ENCODE results near the gene CCNL1.

CCNL1 gene

DNA sequence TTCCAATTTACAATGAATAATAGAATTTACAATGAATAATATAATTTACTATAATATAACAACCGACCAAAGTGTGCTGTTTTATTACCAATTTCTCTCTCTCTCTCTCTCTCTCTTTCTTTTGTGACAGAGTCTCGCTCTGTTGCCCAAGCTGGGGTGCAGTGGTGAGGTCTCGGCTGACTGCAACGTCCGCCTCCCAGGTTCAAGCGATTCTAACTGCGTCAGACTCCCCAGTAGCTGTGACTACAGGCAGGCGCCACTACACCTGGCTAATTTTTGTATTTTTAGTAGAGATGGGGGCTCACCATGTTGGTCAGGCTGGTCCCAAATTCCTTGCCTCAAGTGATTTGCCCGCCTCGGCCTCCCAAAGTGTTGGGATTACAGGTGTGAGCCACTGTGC lies 17.0 kb upstream of the CCNL1 start:
- Histone ChIP-seq H4K20me1 (ENCODE audit: insufficient read depth, low read length) (no peaks in the 10 kb centered on the region), H3K27ac (ENCODE audit: low read length) (no peak overlapping the region), H3F3A (ENCODE audit: insufficient read depth, low read length) (peaks cover 21% of the 10 kb centered on the region), H3K36me3 (replicated peaks; ENCODE audit: insufficient read depth, low read length) (no peaks in the 10 kb centered on the region), H3K9ac (ENCODE audit: low read length) (no peak overlapping the region), H3K27me3 (replicated peaks; ENCODE audit: insufficient read depth, low read length) (no peaks in the 10 kb centered on the region), H3K9me2 (replicated peaks; ENCODE audit: insufficient read depth, low read length) (no peaks in the 10 kb centered on the region), H3K4me3 (ENCODE audit: low read length) (no peak overlapping the region), H3K4me2 (ENCODE audit: low read depth, low read length) (no peak overlapping the region), H3K79me2 (ENCODE audit: low read length) (0 out of 2 replicates have a peak, but pooled peaks cover 4% of the 10 kb centered on the region), H3K4me1 (ENCODE audit: low read length) (peaks cover 7% of the 10 kb centered on the region), H3K9me3 (replicated peaks; ENCODE audit: insufficient read depth, low read length) (no peaks in the 10 kb centered on the region), H2AFZ (ENCODE audit: low read length) (no peak overlapping the region)
- TF ChIP-seq EZH2 (optimal IDR thresholded peaks at IDR 0.05; ENCODE audit: low read depth, low read length) = no peak
- TF ChIP-seq, protein P1, sequence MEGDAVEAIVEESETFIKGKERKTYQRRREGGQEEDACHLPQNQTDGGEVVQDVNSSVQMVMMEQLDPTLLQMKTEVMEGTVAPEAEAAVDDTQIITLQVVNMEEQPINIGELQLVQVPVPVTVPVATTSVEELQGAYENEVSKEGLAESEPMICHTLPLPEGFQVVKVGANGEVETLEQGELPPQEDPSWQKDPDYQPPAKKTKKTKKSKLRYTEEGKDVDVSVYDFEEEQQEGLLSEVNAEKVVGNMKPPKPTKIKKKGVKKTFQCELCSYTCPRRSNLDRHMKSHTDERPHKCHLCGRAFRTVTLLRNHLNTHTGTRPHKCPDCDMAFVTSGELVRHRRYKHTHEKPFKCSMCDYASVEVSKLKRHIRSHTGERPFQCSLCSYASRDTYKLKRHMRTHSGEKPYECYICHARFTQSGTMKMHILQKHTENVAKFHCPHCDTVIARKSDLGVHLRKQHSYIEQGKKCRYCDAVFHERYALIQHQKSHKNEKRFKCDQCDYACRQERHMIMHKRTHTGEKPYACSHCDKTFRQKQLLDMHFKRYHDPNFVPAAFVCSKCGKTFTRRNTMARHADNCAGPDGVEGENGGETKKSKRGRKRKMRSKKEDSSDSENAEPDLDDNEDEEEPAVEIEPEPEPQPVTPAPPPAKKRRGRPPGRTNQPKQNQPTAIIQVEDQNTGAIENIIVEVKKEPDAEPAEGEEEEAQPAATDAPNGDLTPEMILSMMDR (IDR thresholded peaks at IDR 0.05; ENCODE audit: low read length) = no peak
- no peak for TF ChIP-seq EZH2phosphoT487 (IDR thresholded peaks at IDR 0.05; ENCODE audit: low read length)
- DNase-seq = no peak

DNA sequence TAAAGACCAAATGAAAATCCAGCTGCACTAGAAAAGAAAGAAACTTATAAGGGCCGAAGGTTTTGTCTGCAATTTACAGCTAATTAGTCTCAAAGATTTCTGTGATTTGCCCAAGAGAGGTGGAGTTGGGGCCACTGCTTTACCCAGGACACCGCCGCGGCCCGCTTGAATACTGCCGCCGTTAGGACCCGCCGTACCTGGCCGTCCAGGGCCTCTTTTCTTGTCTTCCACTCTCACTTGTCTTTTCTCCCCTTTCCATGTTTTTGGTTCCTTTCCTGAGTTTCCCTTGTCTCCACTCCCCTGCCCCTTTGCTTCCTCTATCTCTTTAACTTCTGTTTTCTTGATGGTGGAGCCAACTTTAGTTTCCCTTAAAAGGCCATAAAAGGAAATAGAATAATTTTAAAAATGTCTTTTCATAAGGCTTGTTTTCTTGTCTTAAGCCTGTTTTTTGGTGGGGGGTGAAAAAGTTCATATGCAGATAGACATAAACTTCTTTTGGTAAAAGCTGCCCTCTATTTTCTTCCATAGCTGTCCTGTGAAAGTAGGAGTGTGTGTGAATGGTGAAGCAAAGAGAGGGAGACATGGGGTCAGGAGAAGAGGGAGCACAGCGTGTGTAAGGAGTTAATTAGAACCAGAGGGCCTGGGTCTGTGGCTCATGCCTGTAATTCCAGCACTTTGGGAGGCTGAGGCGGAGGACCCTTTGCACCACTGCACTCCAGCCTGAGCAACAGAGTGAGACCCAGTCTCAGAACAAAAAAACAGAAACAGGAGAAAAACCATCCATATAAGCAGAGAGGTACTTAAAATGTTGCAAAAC lies 16.0 kb upstream of the CCNL1 start:
- DNase-seq = peak; percentile 21

DNA sequence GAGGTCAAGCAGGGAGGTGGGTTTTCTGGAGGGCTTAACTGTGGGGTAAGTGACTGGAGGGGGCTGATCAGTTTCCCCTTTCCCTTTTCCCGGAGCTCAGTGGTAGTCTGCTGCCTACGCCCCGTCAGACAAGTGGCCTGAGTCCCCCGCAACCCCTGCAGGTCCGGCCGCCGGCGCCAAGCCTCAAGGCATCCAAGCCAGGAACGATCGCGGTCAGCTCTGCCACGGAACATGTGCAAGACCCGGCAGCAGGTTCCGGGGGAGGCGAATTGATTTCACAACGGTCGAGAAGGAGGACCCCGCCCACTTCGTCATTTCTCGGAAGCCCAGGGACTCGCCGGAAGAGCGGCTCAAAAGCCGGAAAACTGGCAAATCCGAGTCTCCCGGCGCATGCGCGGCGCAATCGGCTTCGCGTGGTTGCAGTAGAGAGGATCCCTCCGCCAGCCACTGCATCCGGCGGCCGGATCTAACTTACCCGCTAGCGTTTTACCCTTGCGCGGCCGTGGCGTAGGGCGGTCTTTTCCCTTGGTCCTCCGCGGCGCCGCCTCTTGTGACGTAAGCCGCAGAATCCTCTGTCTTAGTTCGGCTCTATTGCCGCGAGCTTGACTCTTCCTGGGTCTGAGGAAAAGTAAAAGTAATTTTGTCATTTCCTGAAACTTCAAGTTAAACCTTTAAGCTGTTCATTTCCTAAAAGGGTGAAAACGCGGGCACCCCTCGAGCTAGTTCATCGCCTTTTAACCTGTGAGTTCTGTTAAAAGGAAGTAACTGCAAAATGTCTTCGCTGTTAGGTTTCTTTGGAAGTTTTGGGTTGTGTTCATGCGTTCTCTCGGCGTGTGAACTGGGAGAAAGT lies 14.9 kb upstream of the CCNL1 start:
- peak overlapping the region; percentile 72 for H3K4me3 ChIP-seq (ENCODE audit: low read length)
- H4K20me1 ChIP-seq (ENCODE audit: insufficient read depth, low read length) = no peaks in the 10 kb centered on the region
- peaks cover 21% of the 10 kb centered on the region for H3F3A ChIP-seq (ENCODE audit: insufficient read depth, low read length)
- DNase-seq = peak; percentile 100
- H3K4me1 ChIP-seq (ENCODE audit: low read length) = peaks cover 7% of the 10 kb centered on the region
- no peaks in the 10 kb centered on the region for H3K36me3 ChIP-seq (replicated peaks; ENCODE audit: insufficient read depth, low read length)
- H3K27ac ChIP-seq (ENCODE audit: low read length) = peak overlapping the region; percentile 89
- H3K4me2 ChIP-seq (ENCODE audit: low read depth, low read length) = peak overlapping the region; percentile 90
- no peaks in the 10 kb centered on the region for H3K9me2 ChIP-seq (replicated peaks; ENCODE audit: insufficient read depth, low read length)
- H2AFZ ChIP-seq (ENCODE audit: low read length) = peak overlapping the region; percentile 89
- H3K9me3 ChIP-seq (replicated peaks; ENCODE audit: insufficient read depth, low read length) = no peaks in the 10 kb centered on the region
- TF ChIP-seq, protein P1 (IDR thresholded peaks at IDR 0.05; ENCODE audit: low read length) = no peak
- no peak for TF ChIP-seq EZH2phosphoT487 (IDR thresholded peaks at IDR 0.05; ENCODE audit: low read length)
- no peak for TF ChIP-seq EZH2 (optimal IDR thresholded peaks at IDR 0.05; ENCODE audit: low read depth, low read length)
- H3K27me3 ChIP-seq (replicated peaks; ENCODE audit: insufficient read depth, low read length) = no peaks in the 10 kb centered on the region
- H3K9ac ChIP-seq (ENCODE audit: low read length) = peak overlapping the region; percentile 82
- 0 out of 2 replicates have a peak, but pooled peaks cover 4% of the 10 kb centered on the region for H3K79me2 ChIP-seq (ENCODE audit: low read length)

More for the DNA sequence above, 16.0 kb upstream of the CCNL1 start:
- peak overlapping the region; percentile 79 for H3K4me2 ChIP-seq (ENCODE audit: low read depth, low read length)
- no peaks in the 10 kb centered on the region for H3K27me3 ChIP-seq (replicated peaks; ENCODE audit: insufficient read depth, low read length)
- H3K36me3 ChIP-seq (replicated peaks; ENCODE audit: insufficient read depth, low read length) = no peaks in the 10 kb centered on the region
- peak overlapping the region; percentile 69; the same call in 1 of the 2 replicates for H3K9ac ChIP-seq (ENCODE audit: low read length)
- TF ChIP-seq EZH2phosphoT487 (IDR thresholded peaks at IDR 0.05; ENCODE audit: low read length) (no peak), EZH2 (optimal IDR thresholded peaks at IDR 0.05; ENCODE audit: low read depth, low read length) (no peak)
- TF ChIP-seq, protein P1 (IDR thresholded peaks at IDR 0.05; ENCODE audit: low read length) = no peak
- peaks cover 21% of the 10 kb centered on the region for H3F3A ChIP-seq (ENCODE audit: insufficient read depth, low read length)
- H3K9me3 ChIP-seq (replicated peaks; ENCODE audit: insufficient read depth, low read length) = no peaks in the 10 kb centered on the region
- H2AFZ ChIP-seq (ENCODE audit: low read length) = peak overlapping the region; percentile 72
- peaks cover 7% of the 10 kb centered on the region for H3K4me1 ChIP-seq (ENCODE audit: low read length)
- H3K79me2 ChIP-seq (ENCODE audit: low read length) = 0 out of 2 replicates have a peak, but pooled peaks cover 4% of the 10 kb centered on the region
- H3K4me3 ChIP-seq (ENCODE audit: low read length) = peak overlapping the region; percentile 72
- H3K27ac ChIP-seq (ENCODE audit: low read length) = peak overlapping the region; percentile 73; the same call in 1 of the 2 replicates
- no peaks in the 10 kb centered on the region for H3K9me2 ChIP-seq (replicated peaks; ENCODE audit: insufficient read depth, low read length)
- no peaks in the 10 kb centered on the region for H4K20me1 ChIP-seq (ENCODE audit: insufficient read depth, low read length)
